Calu3 (cell line): ENCODE measurements around the gene GREM2. TPM values are rescaled to one million over a fixed set of nuclear protein-coding genes. Genes with fewer than 3 reads are reported as not detected.
A peak's percentile ranks its signal among the peaks of the same experiment; 100 is the strongest.

Experiments
- BruUV-seq: library from RNA; stranded (reverse); fragments of 400-500 nt; replicated peaks from 2 replicates; lab custom pipeline; 2021; lab: Mats Ljungman, UMichigan
- CTCF ChIA-PET: fragments of 300-600 bp; sonication (Branson Sonifier 250); formaldehyde crosslinking; loops from one replicate; lab custom pipeline; 2022; ENCODE audit warnings: antibody characterized with exemption; lab: Charles Lee
- DNase-seq: peaks from one replicate; pipeline ENCODE4 v3.0.0; 2022
- H3K27ac Mint-ChIP-seq: one replicate; pipeline ENCODE4 v1.8.0; 2022; ENCODE audit warnings: mixed read lengths; ENCODE audit not compliant: unreplicated experiment
- H3K27me3 Mint-ChIP-seq: one replicate; pipeline ENCODE4 v1.8.0; 2022; ENCODE audit warnings: mixed read lengths; ENCODE audit not compliant: unreplicated experiment
- H3K36me3 Mint-ChIP-seq: one replicate; pipeline ENCODE4 v1.8.0; 2022; ENCODE audit warnings: mild to moderate bottlenecking, moderate library complexity, mixed read lengths; ENCODE audit not compliant: insufficient read depth, unreplicated experiment
- H3K4me1 Mint-ChIP-seq: one replicate; pipeline ENCODE4 v1.8.0; 2022; ENCODE audit warnings: mild to moderate bottlenecking, low read depth, mixed read lengths; ENCODE audit not compliant: unreplicated experiment
- H3K4me3 Mint-ChIP-seq: one replicate; pipeline ENCODE4 v1.8.0; 2022; ENCODE audit warnings: mild to moderate bottlenecking, low read depth, moderate library complexity, mixed read lengths; ENCODE audit not compliant: unreplicated experiment
- H3K9me3 Mint-ChIP-seq: one replicate; pipeline ENCODE4 v1.8.0; 2022; ENCODE audit warnings: low read depth, mixed read lengths; ENCODE audit not compliant: unreplicated experiment
- CTCF ChIP-seq: fragments of 200-600 bp; IDR thresholded peaks from one replicate; pipeline ENCODE4 v1.8.0; 2022; ENCODE audit warnings: antibody characterized with exemption; ENCODE audit not compliant: unreplicated experiment
- intact Hi-C: fragments of 100-400 bp; cut with micrococcal nuclease; formaldehyde crosslinking; loops from one replicate; pipeline ENCODE4 v1.10.0; 2022; ENCODE audit not compliant: unreplicated experiment
- total RNA-seq: library from RNA; stranded (reverse); gene quantifications from 2 replicates; pipeline ENCODE4 v1.2.3, GENCODE V29; 2022

The GREM2 gene
- total RNA-seq, 1 experiment from 2014 or later, result not detected

DNA sequence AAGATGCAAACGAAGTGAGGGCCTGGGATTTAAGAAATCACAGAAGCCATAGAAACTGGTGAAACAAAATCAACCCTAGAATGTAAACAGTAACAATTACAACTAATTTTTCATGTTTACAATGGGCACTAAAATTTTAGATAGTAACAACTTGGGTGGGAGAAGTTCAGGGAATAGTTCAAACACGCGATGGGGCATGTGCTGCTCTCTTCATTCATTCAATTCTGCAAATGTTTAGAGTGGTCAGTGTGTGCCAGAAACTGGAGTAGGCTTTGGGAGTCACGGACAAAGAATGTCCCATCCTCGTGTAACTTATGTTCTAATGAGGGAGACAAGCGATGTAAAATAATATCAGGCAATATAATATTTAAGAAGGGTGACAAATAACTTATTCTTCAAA lies 133.4 kb downstream of the GREM2 start:
- intact Hi-C loops, result no loop called here
- CTCF ChIA-PET, result no interaction called here
- Mint-ChIP-seq H3K27me3 (no peaks in the 10 kb centered on the region), H3K4me3 (no peak overlapping the region), H3K36me3 (no peaks in the 10 kb centered on the region), H3K27ac (no peak overlapping the region), H3K9me3 (peaks cover 5% of the 10 kb centered on the region), H3K4me1 (peaks cover 8% of the 10 kb centered on the region)
- no peak for TF ChIP-seq CTCF
- BruUV-seq, result no TSS peak
- no peak for DNase-seq

DNA sequence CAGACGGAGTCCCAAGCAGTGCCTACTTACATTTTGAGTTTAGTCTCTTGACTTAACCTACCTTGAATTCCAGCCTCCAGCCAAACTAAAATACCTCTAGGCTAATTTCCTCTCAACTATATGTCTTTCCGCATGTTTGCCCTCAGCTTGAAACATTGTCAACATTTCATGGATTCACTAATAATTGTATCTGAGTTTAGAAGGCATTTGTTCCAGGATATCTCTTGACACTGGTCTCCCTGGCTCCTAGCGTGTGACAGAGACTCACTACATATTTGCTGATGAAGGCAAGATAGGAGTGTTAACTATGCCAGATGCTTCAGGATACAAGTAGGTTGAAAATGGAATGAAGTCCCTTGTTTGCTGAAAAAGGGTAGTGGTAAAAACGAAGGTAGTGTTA lies 136.1 kb downstream of the GREM2 start:
- no peak overlapping the region for H3K4me3 Mint-ChIP-seq
- no peak for TF ChIP-seq CTCF
- no peaks in the 10 kb centered on the region for H3K27me3 Mint-ChIP-seq
- H3K36me3 Mint-ChIP-seq, result no peaks in the 10 kb centered on the region
- H3K4me1 Mint-ChIP-seq, result peaks cover 8% of the 10 kb centered on the region
- H3K9me3 Mint-ChIP-seq, result peaks cover 4% of the 10 kb centered on the region
- DNase-seq, result no peak
- no peak overlapping the region for H3K27ac Mint-ChIP-seq
- intact Hi-C loops, result no loop called here
- no TSS peak for BruUV-seq
- CTCF ChIA-PET, result no interaction called here

GRCh38 chr1:240474133-240474614 lies 137.8 kb downstream of the GREM2 start:
- BruUV-seq, result no TSS peak
- CTCF ChIA-PET, result no interaction called here
- peaks cover 4% of the 10 kb centered on the region for H3K9me3 Mint-ChIP-seq
- TF ChIP-seq CTCF, result no peak
- H3K27me3 Mint-ChIP-seq, result no peaks in the 10 kb centered on the region
- H3K36me3 Mint-ChIP-seq, result no peaks in the 10 kb centered on the region
- no peak overlapping the region for H3K27ac Mint-ChIP-seq
- no peak overlapping the region for H3K4me3 Mint-ChIP-seq
- peak; percentile 16 for DNase-seq
- peaks cover 8% of the 10 kb centered on the region for H3K4me1 Mint-ChIP-seq
- intact Hi-C loops, result no loop called here

- no TSS peak for BruUV-seq
- CTCF ChIA-PET, result no interaction called here
- Mint-ChIP-seq H3K9me3 (no peaks in the 10 kb centered on the region), H3K27me3 (no peaks in the 10 kb centered on the region), H3K27ac (no peak overlapping the region), H3K36me3 (no peaks in the 10 kb centered on the region), H3K4me1 (peaks cover 16% of the 10 kb centered on the region), H3K4me3 (no peak overlapping the region)
- no peak for DNase-seq
- TF ChIP-seq CTCF, result no peak
- intact Hi-C loops, result no loop called here
Measured at GRCh38 chr1:240468656-240469055, 143.3 kb downstream of the GREM2 start.
